ACHN (cell line): Measurements from ENCODE around the gene RAB33A.

ENCODE experiments used
- DNase-seq: peaks from one replicate; pipeline ENCODE4 v3.0.0-alpha.2; 2015
- in situ Hi-C: cut with HindIII; loops from 2 replicates; pipeline ENCODE4 v1.10.0; 2017; ENCODE audit warnings: low sequenced_read_pairs, low pct_ligation_motif_present, low pct_unique_long_range_greater_than_20kb

Gene RAB33A

GRCh38 chrX:130167040-130167439 is 4.7 kb upstream of the RAB33A start:
- DNase-seq = no peak
- in situ Hi-C loops = no loop called here

GRCh38 chrX:130170752-130171445 is 863 bp upstream of the RAB33A start:
- peak; percentile 46 for DNase-seq
- in situ Hi-C loops = no loop called here

DNA sequence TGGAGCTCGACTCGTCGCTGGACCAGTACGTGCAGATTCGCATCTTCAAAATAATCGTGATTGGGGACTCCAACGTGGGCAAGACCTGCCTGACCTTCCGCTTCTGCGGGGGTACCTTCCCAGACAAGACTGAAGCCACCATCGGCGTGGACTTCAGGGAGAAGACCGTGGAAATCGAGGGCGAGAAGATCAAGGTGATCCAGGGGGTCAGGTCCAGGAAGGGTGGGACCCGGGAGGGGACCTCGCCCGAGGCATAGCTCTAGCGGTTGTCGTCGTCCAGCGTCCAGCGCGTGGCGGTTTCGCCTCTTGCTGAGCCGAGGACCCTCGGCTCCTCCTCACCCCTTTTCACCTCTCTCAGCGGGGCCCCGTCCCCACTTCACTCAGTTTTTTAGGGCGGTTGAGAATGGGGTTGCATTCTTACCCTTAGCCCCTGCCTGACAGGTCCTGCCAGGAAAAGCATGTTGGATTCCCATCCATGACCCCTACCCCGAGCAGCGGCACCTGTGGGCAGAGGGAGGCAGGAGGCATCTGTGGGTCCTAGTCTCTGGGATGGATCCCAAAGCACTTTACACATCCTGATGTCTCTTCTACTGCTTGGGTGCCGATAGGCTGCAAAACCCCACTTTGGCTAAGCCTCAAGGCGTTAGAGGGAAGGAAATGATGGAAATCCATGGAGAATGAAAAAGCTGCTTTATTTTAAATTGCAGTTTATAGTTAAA is 524 bp downstream of the RAB33A start:
- in situ Hi-C loops = no loop called here

GRCh38 chrX:130173190-130173895 is 1.6 kb downstream of the RAB33A start:
- in situ Hi-C loops = no loop called here
- peak; percentile 66 for DNase-seq

More for the DNA sequence above, 524 bp downstream of the RAB33A start:
- no peak for DNase-seq

DNA sequence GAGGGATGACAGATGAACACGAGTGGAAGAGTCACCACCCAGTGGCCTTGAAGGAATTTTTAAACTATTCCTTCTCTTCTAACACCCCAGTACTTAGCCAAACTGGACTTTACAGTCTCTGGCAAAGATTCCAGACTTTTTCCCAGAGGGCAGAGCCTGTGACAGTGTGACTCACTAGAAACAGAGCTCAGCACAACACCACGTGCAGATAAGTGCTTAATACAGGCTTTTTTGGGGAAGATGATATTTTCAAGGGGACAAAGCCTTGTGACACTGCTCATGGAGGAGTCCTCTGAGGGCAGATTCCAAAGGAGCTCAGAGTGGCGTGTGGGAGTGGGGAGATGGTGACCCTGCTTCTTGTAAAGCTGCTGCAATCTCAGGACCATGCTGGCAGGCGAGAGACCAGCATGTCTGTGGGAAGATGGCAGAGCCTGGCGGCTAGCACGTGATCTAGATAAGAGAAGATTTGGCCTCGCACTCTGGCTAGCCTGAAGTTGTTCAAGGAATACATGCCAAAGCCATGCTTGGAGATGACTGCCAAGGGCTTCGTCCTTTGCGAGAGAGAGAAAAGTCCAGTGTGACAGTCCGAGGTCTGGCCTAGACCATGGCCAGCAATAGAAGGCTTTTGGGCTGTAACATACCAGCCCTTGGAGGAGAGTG is 2.4 kb downstream of the RAB33A start:
- in situ Hi-C loops = no loop called here

DNA sequence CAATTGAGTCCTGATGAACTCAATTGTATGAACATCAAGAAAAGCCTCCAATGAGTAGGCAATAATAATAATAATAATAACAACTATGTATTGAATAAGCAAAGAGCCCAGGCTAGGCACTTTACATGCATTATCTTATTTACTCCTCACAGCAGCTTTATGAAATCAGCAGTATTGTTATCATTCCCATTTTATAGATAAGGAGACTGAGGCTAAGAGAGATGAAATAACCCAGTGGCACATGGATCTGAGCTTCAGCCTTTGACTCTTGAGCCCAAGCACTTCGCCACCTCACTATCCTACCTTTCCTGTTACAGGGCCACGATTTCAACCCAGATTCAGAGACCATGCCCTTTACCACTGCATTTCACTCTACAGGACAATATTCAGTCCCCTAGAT is 3.2 kb downstream of the RAB33A start:
- DNase-seq = no peak
- in situ Hi-C loops = no loop called here

More for the DNA sequence above, 2.4 kb downstream of the RAB33A start:
- peak; percentile 36 for DNase-seq

DNA sequence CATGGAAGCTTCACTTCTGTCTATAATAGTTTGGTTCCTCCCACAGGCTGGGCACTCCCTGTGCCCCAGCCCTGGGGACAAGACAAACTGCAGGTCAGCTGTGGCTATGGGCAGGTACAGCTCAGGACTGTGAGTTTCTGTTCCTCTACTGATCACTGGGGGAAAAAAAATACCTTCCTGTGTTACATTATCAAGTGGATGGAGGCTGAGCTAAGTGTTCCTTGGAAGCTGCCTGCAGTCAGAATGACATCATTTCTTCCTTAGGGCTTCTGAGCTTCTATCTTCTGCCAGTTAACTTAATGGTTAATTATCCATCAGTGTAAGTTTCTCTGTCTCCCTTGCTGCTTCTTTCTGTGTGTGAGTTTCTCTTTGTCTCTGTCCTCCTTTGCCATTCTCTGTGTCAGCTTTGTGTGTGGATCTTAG is 4.6 kb downstream of the RAB33A start:
- DNase-seq = no peak
- in situ Hi-C loops = no loop called here

DNA sequence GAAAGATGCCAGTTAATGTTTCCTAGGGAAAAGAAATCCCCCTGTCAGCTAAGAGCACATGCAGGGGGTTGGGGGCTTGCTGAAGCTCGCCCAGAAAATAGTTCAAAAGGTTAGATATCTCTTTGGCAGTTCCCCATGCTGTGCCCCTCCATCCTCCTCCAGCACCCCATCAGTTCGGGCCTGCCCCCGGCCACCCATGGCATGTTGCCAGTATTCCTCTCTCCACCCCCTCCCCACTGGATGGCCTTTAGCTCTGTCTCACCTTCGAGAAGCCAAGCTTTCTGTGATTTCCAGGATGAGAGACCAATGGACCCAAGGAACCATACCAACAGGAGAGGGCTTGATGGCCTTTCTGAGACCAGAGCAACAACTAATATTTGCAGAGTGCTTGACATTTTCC is 5.2 kb downstream of the RAB33A start:
- in situ Hi-C loops = no loop called here
- no peak for DNase-seq

- DNase-seq = no peak
Measured at GRCh38 chrX:130179170-130179569, 7.4 kb downstream of the RAB33A start.

DNA sequence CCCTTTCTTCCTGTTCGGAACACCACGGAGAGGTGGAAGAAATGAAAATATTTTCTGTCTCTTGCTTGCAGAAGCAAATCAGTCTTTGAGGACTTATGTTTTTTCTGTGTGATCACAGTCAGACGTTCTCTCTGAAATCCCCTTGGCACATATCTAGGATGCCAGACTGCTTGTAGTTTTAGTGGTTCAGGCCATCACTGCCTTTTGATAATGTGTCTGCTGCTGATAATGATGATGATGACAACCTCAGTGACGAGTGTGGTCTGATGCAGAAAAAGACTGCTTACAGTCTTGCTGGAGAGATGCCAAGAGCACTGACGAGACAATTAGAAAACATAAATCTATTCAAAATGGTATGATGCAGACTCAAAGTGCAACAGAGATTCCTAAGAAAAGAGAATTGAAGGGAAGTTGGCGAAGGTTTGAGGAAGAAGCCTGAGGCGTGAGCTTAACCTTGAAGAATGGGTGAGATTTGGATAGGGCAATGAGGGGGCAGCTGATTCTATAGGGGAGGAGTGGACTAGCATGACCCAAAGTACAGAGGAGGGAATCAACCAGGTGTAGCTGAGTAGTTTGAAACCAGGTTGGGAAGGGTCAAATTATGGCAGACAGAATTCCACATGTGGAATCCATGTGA is 7.9 kb downstream of the RAB33A start:
- no peak for DNase-seq
- in situ Hi-C loops = no loop called here

More at GRCh38 chrX:130179170-130179569, 7.4 kb downstream of the RAB33A start:
- in situ Hi-C loops = no loop called here

DNA sequence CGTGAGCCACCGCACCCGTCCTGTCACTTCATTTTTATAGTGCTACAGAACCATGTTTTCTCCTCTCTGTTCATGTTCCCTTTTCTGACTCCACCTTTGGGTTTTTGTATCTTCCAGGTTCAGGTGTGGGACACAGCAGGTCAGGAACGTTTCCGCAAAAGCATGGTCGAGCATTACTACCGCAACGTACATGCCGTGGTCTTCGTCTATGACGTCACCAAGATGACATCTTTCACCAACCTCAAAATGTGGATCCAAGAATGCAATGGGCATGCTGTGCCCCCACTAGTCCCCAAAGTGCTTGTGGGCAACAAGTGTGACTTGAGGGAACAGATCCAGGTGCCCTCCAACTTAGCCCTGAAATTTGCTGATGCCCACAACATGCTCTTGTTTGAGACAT is 12.4 kb downstream of the RAB33A start:
- no peak for DNase-seq
- in situ Hi-C loops = no loop called here

- DNase-seq = no peak
- in situ Hi-C loops = no loop called here
Measured at GRCh38 chrX:130184857-130185256, 13.1 kb downstream of the RAB33A start.

DNA sequence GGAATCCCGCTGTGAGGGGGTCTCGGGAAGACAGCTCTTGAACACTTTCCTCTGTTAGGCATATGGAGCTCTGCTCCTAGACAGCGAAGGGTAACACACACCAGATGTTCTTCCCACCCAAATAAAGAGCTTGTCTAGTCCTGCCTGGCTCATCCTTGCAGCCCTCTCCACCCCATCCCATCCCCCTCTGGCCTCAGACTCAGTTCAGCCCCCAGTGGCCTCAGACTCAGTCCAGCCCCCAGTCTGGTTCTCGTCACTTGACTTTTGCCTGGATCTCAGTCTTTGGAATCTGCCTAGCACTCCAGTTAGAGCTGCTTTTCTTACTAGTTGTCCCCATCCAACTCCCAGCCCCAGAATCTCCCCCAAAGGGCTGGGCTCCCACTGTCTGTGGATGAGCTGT is 14.9 kb downstream of the RAB33A start:
- no peak for DNase-seq
- in situ Hi-C loops = no loop called here

DNA sequence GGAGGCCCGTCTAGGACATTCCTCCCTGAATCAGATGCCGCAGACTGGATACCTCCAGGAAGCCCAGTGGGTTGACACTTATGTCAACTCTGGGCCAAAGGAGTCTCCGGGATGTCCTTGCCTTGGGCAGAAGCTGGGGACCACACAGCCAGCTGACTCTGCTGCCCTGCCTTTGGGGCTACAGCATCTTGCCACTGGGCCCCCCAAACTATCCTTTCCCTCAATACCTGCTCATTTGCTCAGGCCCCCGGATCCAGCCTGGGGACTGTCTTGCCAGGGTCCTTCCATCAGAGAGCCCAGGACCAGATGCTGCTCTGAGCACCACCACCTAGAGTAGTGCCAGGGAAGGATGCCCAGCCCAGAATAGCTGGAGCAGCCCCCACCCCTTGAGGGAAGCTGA is 19.0 kb downstream of the RAB33A start:
- in situ Hi-C loops = no loop called here
- no peak for DNase-seq

GRCh38 chrX:130196466-130196865 is 24.7 kb downstream of the RAB33A start:
- no peak for DNase-seq
- in situ Hi-C loops = no loop called here

DNA sequence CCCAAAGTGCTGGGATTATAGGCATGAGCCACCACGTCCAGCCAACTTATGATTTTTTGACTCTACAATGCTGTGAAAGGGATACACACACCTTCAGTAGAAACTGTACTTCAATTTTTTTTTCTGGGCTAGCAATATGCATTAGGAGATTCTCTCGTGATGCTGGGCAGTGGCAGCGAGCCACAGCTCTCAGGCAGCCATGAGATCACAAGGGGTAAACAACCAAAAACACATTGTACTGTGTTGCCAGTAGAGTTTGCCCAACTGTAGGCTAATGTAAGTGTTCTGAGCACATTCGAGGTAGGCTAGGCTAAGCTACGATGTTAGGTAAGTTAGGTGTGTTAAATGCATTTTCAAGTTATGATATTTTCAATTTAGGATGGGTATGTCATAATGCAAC is 25.7 kb downstream of the RAB33A start:
- no peak for DNase-seq
- in situ Hi-C loops = no loop called here

DNA sequence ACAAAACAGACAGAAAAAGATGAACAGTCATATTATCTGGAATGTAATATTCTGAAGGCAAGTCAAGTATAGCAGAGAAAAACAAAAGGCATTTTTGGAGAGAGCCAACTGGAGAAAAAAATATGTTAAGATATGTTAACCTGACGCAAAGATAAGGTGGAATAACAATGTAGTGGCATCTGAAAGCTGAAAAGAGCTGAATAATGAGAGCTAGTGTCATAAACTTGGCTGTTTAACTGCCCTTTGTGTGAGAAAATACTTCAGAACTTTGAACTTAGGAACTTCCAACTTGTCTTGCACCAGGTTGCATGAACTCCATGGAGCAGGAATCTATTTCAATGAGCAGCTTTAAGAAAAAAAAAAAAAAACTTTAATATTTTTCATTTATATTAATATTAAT is 32.9 kb downstream of the RAB33A start:
- in situ Hi-C loops = no loop called here
- no peak for DNase-seq

- in situ Hi-C loops = no loop called here
- no peak for DNase-seq
Measured at GRCh38 chrX:130211415-130212186, 39.8 kb downstream of the RAB33A start.
